Endothelial cell of umbilical vein (primary cell): ENCODE results near the gene ERO1B. TPM values are rescaled to one million over a fixed set of nuclear protein-coding genes. Genes with fewer than 3 reads are reported as not detected.

Source experiments
- BruUV-seq: library from RNA; stranded (reverse); fragments of 400-500 nt; replicated peaks from 2 replicates; lab custom pipeline; 2021; lab: Mats Ljungman, UMichigan
- CTCF ChIA-PET: fragments of 300-600, 350-600 bp; sonication (Branson Sonifier 250); formaldehyde crosslinking; loops from one replicate; lab custom pipeline; 2021; ENCODE audit warnings: antibody characterized with exemption, inconsistent platforms; lab: Charles Lee
- POLR2A ChIA-PET: fragments of 300-600, 350-600 bp; sonication (Branson Sonifier 250); formaldehyde crosslinking; loops from one replicate; lab custom pipeline; 2021; ENCODE audit warnings: antibody characterized with exemption, inconsistent platforms; lab: Charles Lee
- DNase-seq: peaks from one replicate; pipeline ENCODE4 v3.0.0-alpha.2; 2011; ENCODE audit warnings: low read depth, low spot score
- FAIRE-seq: peaks from 2 replicates; lab custom pipeline; 2011; peaks lifted over from hg19 to GRCh38; lab: Jason Lieb, UNC
- H2AFZ ChIP-seq: 2 replicates; pipeline ENCODE4 v1.6.0; 2012; ENCODE audit warnings: low read depth, low read length, control low read depth, inconsistent platforms
- H3K27ac ChIP-seq: 2 replicates; pipeline ENCODE4 v1.5.1; 2011; ENCODE audit warnings: low read depth, mild to moderate bottlenecking, control low read depth, low read length, moderate library complexity; ENCODE audit not compliant: insufficient read depth
- H3K27me3 ChIP-seq, 2 experiments: 2 replicates each; pipeline versions ENCODE4 v1.6.0 to v1.6.1; 2011; ENCODE audit warnings: low read length in 2 of 2, mixed read lengths in 1 of 2; ENCODE audit not compliant: control insufficient read depth in 2 of 2, insufficient read depth in 2 of 2
- H3K36me3 ChIP-seq, 2 experiments: 2 replicates in 1 of 2; 3 replicates in 1 of 2; pipeline ENCODE4 v1.5.1; 2011; ENCODE audit warnings: low read length in 2 of 2, mild to moderate bottlenecking in 1 of 2, moderate library complexity in 1 of 2; ENCODE audit not compliant: control insufficient read depth in 2 of 2, insufficient read depth in 2 of 2; ENCODE audit errors: extremely low read depth in 1 of 2
- H3K4me1 ChIP-seq: 3 replicates; pipeline ENCODE4 v1.5.1; 2011; ENCODE audit warnings: mild to moderate bottlenecking, low read length; ENCODE audit not compliant: control insufficient read depth, insufficient read depth; ENCODE audit errors: extremely low read depth
- H3K4me2 ChIP-seq: 2 replicates; pipeline ENCODE4 v1.6.1; 2011; ENCODE audit warnings: low read length, control low read depth, mixed read lengths; ENCODE audit not compliant: insufficient read depth
- H3K4me3 ChIP-seq, 3 experiments: fragments of 200-600 bp in 1 of 3; sonication (generic), shearing (Covaris generic) in 1 of 3; replicated peaks in 1 of 3; 2 replicates each; pipeline ENCODE4 v1.5.1; 2011 to 2016; ENCODE audit warnings: control low read depth in 3 of 3, low read length in 3 of 3, mild to moderate bottlenecking in 2 of 3, inconsistent platforms in 1 of 3, low read depth in 1 of 3, moderate library complexity in 1 of 3; ENCODE audit not compliant: insufficient read depth in 1 of 3
- H3K79me2 ChIP-seq: 2 replicates; pipeline ENCODE4 v1.6.0; 2012; ENCODE audit warnings: low read length, inconsistent platforms; ENCODE audit not compliant: control insufficient read depth, insufficient read depth
- H3K9ac ChIP-seq: replicated peaks from 2 replicates; pipeline ENCODE3; 2011; ENCODE audit warnings: low read length, control low read depth; ENCODE audit not compliant: insufficient read depth; ENCODE audit errors: extremely low read depth
- H3K9me1 ChIP-seq: replicated peaks from 3 replicates; pipeline ENCODE4 v1.6.0; 2011; ENCODE audit warnings: mild to moderate bottlenecking, low read length; ENCODE audit not compliant: control insufficient read depth, insufficient read depth; ENCODE audit errors: extremely low read depth
- H3K9me3 ChIP-seq: replicated peaks from 2 replicates; pipeline ENCODE4 v1.5.1; 2012; ENCODE audit warnings: low read length, inconsistent platforms; ENCODE audit not compliant: control insufficient read depth, insufficient read depth
- H4K20me1 ChIP-seq: replicated peaks from 2 replicates; pipeline ENCODE3; 2011; ENCODE audit warnings: mild to moderate bottlenecking, low read length; ENCODE audit not compliant: control insufficient read depth, insufficient read depth; ENCODE audit errors: extremely low read depth
- EZH2 ChIP-seq: IDR thresholded peaks from 2 replicates; pipeline ENCODE4 v1.6.1; 2012; ENCODE audit warnings: borderline replicate concordance, low read depth, mild to moderate bottlenecking, moderate library complexity, low read length, inconsistent platforms; ENCODE audit not compliant: severe bottlenecking
- FOS ChIP-seq: IDR thresholded peaks from 2 replicates; pipeline ENCODE4 v1.6.1; 2011; ENCODE audit warnings: mild to moderate bottlenecking, low read length, moderate library complexity, borderline replicate concordance; ENCODE audit not compliant: insufficient read depth
- GATA2 ChIP-seq: IDR thresholded peaks from 2 replicates; pipeline ENCODE4 v1.7.0; 2011; ENCODE audit warnings: low read depth, mild to moderate bottlenecking, moderate library complexity, mixed read lengths, low read length; ENCODE audit not compliant: insufficient read length, insufficient read depth
- JUN ChIP-seq: IDR thresholded peaks from 2 replicates; pipeline ENCODE4 v1.6.1; 2011; ENCODE audit warnings: borderline replicate concordance, low read depth; ENCODE audit not compliant: insufficient read length, insufficient read depth
- MYC ChIP-seq: IDR thresholded peaks from one replicate; pipeline ENCODE4 v1.6.1; 2011; ENCODE audit warnings: mild to moderate bottlenecking, low read depth, low read length
- POLR2A ChIP-seq: IDR thresholded peaks from 2 replicates; pipeline ENCODE4 v1.6.1; 2012; ENCODE audit warnings: low read depth, mild to moderate bottlenecking, control low read depth, low read length
- POLR2AphosphoS5 ChIP-seq: IDR thresholded peaks from 2 replicates; pipeline ENCODE4 v1.6.1; 2012; ENCODE audit warnings: low read depth, mild to moderate bottlenecking, control low read depth, low read length, moderate library complexity; ENCODE audit not compliant: insufficient read depth
- dilution Hi-C: fragments of 300-500 bp; cut with MboI; formaldehyde crosslinking; loops from one replicate; pipeline ENCODE4 v1.15.0; 2019; ENCODE audit warnings: low sequenced_read_pairs; ENCODE audit not compliant: extremely low pct_ligation_motif_present
- intact Hi-C: fragments of 100-400 bp; cut with micrococcal nuclease; formaldehyde crosslinking; loops from one replicate; pipeline ENCODE4 v1.10.0; 2022
- polyA plus RNA-seq, 4 experiments: library from polyadenylated mRNA; depleted of rRNA in 3 of 4; stranded (reverse) in 3 of 4; unstranded in 1 of 4; fragments of >200 nt; gene quantifications; 2 replicates each; pipeline versions ENCODE4 v1.2.1 to v1.2.3, GENCODE V29; 2011 to 2012; ENCODE audit warnings: missing spikeins in 1 of 4
- total RNA-seq: library from RNA; stranded (reverse); gene quantifications from 2 replicates; pipeline ENCODE4 v1.2.3, GENCODE V29; 2021
- TF ChIP-seq, protein P1 (sequence below): IDR thresholded peaks from 2 replicates; pipeline ENCODE4 v1.6.1; 2011; ENCODE audit not compliant: insufficient read depth, insufficient read length
- TF ChIP-seq, protein P2 (sequence below), 2 donors: IDR thresholded peaks; 1 replicate in 1 of 2; 2 replicates in 1 of 2; pipeline ENCODE4 v1.5.1; 2011; ENCODE audit warnings: low read length in 2 of 2, mild to moderate bottlenecking in 2 of 2, moderate library complexity in 2 of 2, control low read depth in 1 of 2, inconsistent platforms in 1 of 2, low read depth in 1 of 2; ENCODE audit not compliant: insufficient read depth in 1 of 2; ENCODE audit errors: extremely low read depth in 1 of 2

ERO1B gene
- total and polyA plus RNA-seq, 2 donors (not counting 3 experiments of a cell fraction or from before 2014, with no cell fraction given): 1.9 to 3.6 TPM

DNA sequence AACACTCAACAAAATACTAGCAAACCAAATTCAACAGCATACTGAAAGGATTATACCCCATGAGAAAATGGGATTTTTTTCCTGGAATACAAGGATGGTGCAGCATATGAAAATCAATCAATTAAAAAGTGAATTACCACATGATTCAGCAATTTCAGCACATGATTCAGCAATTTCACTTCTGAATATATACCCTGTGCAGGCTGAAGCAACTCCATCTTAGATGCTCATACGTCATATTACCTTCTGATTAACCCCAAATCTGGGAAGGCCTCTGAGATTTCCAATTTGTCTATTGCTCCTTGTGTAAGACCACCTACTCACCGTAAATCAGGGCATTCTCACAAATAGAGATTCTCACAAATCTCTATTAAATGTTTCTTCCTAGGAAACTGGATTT lies 43.8 kb upstream of the ERO1B start:
- H3K4me1 ChIP-seq: no peaks in the 10 kb centered on the region
- no peaks in the 10 kb centered on the region for H3K27me3 ChIP-seq
- no peak overlapping the region for H3K9ac ChIP-seq
- no peaks in the 10 kb centered on the region for H3K9me1 ChIP-seq
- intact Hi-C loops (no loop called here), dilution Hi-C loops (no loop called here)
- no peak for DNase-seq
- ChIA-PET CTCF (no interaction called here), POLR2A (no interaction called here)
- no peaks in the 10 kb centered on the region for H3K9me3 ChIP-seq
- H3K36me3 ChIP-seq: no peaks in the 10 kb centered on the region
- no peak overlapping the region for H2AFZ ChIP-seq
- FAIRE-seq: no peak
- no TSS peak for BruUV-seq
- H3K4me2 ChIP-seq: no peak overlapping the region
- H3K4me3 ChIP-seq: no peak overlapping the region
- no peaks in the 10 kb centered on the region for H3K79me2 ChIP-seq
- no peak overlapping the region for H3K27ac ChIP-seq
- TF ChIP-seq EZH2 (no peak), POLR2A (no peak), JUN (no peak), FOS (no peak), GATA2 (no peak), POLR2AphosphoS5 (no peak), MYC (no peak)
- TF ChIP-seq, protein P1, sequence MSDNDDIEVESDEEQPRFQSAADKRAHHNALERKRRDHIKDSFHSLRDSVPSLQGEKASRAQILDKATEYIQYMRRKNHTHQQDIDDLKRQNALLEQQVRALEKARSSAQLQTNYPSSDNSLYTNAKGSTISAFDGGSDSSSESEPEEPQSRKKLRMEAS: no peak
- TF ChIP-seq, protein P2, sequence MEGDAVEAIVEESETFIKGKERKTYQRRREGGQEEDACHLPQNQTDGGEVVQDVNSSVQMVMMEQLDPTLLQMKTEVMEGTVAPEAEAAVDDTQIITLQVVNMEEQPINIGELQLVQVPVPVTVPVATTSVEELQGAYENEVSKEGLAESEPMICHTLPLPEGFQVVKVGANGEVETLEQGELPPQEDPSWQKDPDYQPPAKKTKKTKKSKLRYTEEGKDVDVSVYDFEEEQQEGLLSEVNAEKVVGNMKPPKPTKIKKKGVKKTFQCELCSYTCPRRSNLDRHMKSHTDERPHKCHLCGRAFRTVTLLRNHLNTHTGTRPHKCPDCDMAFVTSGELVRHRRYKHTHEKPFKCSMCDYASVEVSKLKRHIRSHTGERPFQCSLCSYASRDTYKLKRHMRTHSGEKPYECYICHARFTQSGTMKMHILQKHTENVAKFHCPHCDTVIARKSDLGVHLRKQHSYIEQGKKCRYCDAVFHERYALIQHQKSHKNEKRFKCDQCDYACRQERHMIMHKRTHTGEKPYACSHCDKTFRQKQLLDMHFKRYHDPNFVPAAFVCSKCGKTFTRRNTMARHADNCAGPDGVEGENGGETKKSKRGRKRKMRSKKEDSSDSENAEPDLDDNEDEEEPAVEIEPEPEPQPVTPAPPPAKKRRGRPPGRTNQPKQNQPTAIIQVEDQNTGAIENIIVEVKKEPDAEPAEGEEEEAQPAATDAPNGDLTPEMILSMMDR (IDR thresholded peaks at IDR 0.05; ENCODE audit: extremely low read depth in 1 of 2, insufficient read depth in 1 of 2, low read depth in 1 of 2, low read length in 2 of 2): no peak
- H4K20me1 ChIP-seq: no peaks in the 10 kb centered on the region
